GM18526 (cell line): Measurements from ENCODE around the gene EGFR.

Source experiments
- POLR2A ChIP-seq: IDR thresholded peaks from 3 replicates; pipeline ENCODE4 v1.6.1; 2011; ENCODE audit not compliant: insufficient read length; ENCODE audit errors: extremely low read depth

Gene EGFR

GRCh38 chr7:55060085-55060484 lies 41.3 kb downstream of the EGFR start:
- TF ChIP-seq POLR2A = no peak

- TF ChIP-seq POLR2A = no peak
Measured at GRCh38 chr7:55060636-55061022, 41.8 kb downstream of the EGFR start.

GRCh38 chr7:55061726-55062499 lies 43.1 kb downstream of the EGFR start:
- TF ChIP-seq POLR2A = no peak

- TF ChIP-seq POLR2A = no peak
Measured at GRCh38 chr7:55063061-55063460, 44.2 kb downstream of the EGFR start.

GRCh38 chr7:55063633-55064032 lies 44.8 kb downstream of the EGFR start:
- TF ChIP-seq POLR2A = no peak

- no peak for TF ChIP-seq POLR2A
Measured at GRCh38 chr7:55065079-55065478, 46.3 kb downstream of the EGFR start.

GRCh38 chr7:55065511-55066229 lies 46.9 kb downstream of the EGFR start:
- TF ChIP-seq POLR2A = no peak

- TF ChIP-seq POLR2A = no peak
Measured at GRCh38 chr7:55066524-55066923, 47.7 kb downstream of the EGFR start.

GRCh38 chr7:55066938-55067337 lies 48.1 kb downstream of the EGFR start:
- TF ChIP-seq POLR2A = no peak

GRCh38 chr7:55067748-55068147 lies 48.9 kb downstream of the EGFR start:
- TF ChIP-seq POLR2A = no peak

GRCh38 chr7:55069271-55069792 lies 50.5 kb downstream of the EGFR start:
- TF ChIP-seq POLR2A = no peak

GRCh38 chr7:55070271-55070743 lies 51.5 kb downstream of the EGFR start:
- no peak for TF ChIP-seq POLR2A

- TF ChIP-seq POLR2A = no peak
Measured at GRCh38 chr7:55070854-55071253, 52.0 kb downstream of the EGFR start.

GRCh38 chr7:55071411-55072175 lies 52.8 kb downstream of the EGFR start:
- TF ChIP-seq POLR2A = no peak

- TF ChIP-seq POLR2A = no peak
Measured at GRCh38 chr7:55072251-55072650, 53.4 kb downstream of the EGFR start.
